Renal cortex interstitium (tissue), 11 donors: ENCODE measurements around the gene ITGB5. TPM values are rescaled to one million over a fixed set of nuclear protein-coding genes. Genes with fewer than 3 reads are reported as not detected.
"Not testable (repeated sequence)": the region's sequence is repeated elsewhere in the genome, so short reads cannot be mapped to it uniquely, and the experiment has no call there.

Experiments
- DNase-seq, 11 donors: peaks; one replicate each; pipeline ENCODE4 v3.0.0-alpha.2; 2013; ENCODE audit warnings: low read depth in 9 of 11, low spot score in 4 of 11; ENCODE audit errors: extremely low read depth in 1 of 11
- polyA plus RNA-seq, 3 donors: library from polyadenylated mRNA; unstranded; fragments of 120-200 nt; gene quantifications; one replicate each; pipeline ENCODE4 v1.2.1, GENCODE V29; 2013; ENCODE audit not compliant: insufficient read length in 3 of 3

ITGB5 gene
- polyA plus RNA-seq, 3 donors, result 85.9 to 104 (median 99.4) TPM

- no peak for DNase-seq
Observed at GRCh38 chr3:124829178-124829818, 57.9 kb downstream of the ITGB5 start.

DNA sequence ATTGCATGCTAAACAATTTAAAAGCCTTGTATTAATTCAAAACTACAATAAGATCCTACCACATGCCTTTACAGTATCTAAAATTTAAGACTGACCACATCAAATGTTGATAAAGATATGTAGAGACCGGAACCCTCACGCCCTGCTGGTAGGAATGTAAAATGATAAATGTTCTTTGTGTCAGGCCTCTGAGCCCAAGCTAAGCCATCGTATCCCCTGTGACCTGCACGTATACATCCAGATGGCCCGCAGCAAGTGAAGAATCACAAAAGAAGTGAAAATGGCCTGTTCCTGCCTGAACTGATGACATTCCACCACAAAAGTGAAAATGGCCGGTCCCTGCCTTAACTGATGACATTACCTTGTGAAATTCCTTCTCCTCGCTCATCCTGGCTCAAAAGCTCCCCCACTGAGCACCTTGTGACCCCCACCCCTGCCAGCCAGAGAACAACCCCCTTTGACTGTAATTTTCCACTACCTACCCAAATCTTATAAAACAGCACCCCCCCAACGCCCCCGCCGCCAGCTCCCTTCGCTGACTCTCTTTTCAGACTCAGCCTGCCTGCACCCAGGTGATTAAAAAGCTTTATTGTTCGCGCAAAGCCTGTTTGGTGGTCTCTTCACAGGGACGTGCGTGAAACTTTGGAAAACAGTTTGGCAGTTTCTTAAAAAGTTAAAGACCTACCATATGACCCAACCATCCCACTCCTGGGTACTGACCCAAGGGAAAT lies 59.5 kb downstream of the ITGB5 start:
- DNase-seq, result not testable (repeated sequence)

DNA sequence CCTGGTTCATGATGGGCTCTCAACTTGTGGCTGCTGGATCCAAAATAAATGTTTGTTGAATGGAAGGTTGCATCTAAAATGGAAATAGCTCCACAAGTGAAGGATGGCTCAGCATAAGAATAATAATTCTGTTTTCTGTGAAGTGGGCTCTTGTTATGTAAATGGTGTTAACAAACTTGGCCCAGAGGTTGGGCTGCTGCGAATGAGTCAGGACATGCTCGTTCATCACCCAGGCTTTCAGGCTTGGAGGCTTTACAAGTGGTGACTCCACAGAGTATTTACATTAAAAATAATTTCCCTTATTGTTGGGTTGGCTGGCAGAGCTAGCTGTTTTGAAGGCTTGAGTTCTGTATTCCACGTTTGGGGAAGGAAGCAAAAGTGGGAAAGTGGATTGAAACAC lies 60.5 kb downstream of the ITGB5 start:
- DNase-seq, result no peak

- DNase-seq, result no peak
Observed at GRCh38 chr3:124824286-124824915, 62.8 kb downstream of the ITGB5 start.

- no peak for DNase-seq
Observed at GRCh38 chr3:124823648-124824047, 63.5 kb downstream of the ITGB5 start.

DNA sequence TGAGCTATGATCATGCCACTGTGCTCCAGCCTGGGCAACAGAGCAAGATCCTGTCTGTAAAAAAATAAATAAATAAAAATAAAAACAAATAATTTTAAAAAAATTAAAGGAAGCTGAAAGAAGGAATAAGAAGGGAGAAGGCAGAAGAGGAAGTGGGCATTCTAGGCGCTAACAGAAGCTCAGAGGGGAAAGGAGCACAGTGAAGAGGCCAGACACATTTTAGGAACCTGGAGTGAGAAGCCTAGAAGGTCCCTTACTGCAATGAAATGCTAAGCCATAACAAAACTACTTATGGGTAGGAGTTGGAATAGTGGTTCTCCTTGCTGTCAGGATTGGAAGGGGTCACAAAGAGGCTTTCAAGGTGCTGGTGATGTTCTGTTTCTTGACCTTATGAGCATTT lies 64.0 kb downstream of the ITGB5 start:
- no peak for DNase-seq

- DNase-seq, result no peak
Observed at GRCh38 chr3:124821356-124821755, 65.8 kb downstream of the ITGB5 start.

DNA sequence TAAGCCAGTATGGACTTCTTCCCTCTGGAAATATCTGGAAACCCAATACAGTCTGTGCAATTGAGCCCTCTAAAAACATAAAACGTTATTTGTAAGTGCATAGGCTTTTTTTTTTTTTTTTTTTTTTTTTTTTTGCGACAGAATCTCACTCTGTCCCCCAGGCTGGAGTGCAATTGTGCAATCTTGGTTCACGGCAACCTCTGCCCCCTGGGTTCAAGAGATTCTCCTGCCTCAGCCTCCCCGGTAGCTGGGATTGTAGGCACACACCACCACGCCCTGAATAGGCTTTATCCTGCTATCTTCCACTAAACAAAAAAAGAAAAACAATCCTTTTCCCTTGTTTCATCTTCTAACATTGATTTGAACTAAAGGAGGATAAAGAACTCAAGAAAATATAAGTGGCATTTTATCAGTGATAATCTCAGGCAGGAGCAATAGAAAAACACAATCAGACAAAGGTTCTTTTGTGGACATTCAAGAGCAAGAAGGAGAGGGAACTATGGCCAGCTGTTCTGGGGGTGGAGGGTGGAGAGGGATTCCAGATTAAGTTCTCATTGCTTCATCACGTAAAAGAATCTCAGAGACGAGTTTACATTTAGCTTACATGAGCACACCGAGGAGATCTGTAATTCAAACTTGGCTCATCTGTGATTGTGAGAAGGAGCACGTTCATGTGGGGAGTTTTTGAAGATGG lies 68.6 kb downstream of the ITGB5 start:
- DNase-seq, result no peak

DNA sequence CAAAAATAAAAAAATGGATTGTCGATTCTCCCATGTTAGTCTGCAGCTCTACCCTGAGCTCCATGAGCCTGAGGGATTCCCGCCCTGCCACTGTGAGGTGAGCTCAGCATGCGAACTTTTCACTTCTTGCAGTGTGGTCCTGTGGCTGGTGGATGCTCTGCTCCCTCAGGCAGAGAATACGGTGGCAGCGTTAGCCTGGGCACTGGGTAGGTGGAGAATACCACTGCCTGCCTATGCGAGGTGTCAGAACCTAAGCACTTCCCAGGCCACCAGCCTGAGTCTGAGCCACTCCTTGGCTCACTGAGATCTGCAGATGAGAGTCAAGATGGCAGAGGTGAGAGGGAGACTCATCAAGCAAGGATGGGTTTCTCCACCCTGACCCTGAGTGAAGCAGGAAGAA lies 70.1 kb downstream of the ITGB5 start:
- DNase-seq, result no peak

DNA sequence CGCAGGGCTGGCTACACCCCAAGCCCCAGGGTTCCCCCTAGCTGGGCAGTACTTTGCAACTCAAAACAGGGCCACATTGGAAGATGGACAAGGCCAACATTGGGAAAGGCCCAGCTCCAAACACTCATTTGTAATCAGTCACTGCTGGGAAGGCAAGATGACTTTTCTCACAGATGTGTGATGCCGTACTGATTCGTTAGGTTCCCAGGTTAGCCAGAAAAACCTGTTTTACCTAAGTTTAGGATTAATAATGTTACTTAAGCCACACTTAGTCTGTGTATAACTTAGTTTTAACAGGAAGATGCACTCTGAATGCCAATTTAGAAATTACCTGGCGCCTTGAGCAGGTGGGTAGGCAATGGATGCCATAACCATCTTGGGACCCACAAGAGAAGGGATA lies 71.0 kb downstream of the ITGB5 start:
- no peak for DNase-seq

DNA sequence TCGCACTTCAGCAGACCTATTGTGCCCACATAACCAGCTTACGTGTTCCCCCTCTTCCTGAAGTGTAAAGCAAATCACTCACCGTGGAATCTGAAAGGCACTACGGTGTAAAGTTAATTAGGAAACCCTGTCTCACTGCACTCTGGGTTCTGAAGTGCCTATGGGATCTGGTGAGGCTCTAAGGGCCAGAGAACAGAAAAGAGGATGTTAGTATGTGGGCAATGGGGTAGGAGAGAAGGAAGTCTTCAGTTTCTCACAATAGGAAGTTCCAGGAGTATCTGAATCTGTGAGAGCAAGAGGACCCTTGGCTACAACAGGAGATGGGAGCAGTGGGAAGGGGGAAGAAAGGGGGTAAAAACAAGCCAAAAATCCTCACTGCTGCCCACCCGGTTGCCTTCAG lies 71.4 kb downstream of the ITGB5 start:
- no peak for DNase-seq

- DNase-seq, result no peak
Observed at GRCh38 chr3:124814620-124815421, 72.3 kb downstream of the ITGB5 start.

DNA sequence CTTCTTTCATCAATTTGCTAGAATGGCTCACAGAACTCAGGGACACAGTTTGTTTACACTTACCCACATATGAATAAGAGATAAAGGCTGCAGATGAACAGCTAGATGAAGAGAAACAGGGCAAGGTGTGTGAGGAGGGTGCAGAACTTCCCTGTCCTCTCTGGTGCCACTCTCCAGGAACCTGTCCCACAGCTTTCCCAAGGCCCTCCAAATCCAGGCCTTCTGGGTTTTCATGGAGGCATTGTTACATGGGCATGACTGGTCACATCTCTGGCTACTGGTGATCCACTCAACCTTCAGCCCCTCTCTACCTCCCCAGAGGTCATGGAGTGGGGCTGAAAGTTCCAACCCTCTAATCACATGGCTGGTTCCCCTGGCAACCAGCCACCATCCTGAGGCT lies 73.6 kb downstream of the ITGB5 start:
- no peak for DNase-seq

GRCh38 chr3:124812291-124813265 lies 74.6 kb downstream of the ITGB5 start:
- DNase-seq, result no peak

DNA sequence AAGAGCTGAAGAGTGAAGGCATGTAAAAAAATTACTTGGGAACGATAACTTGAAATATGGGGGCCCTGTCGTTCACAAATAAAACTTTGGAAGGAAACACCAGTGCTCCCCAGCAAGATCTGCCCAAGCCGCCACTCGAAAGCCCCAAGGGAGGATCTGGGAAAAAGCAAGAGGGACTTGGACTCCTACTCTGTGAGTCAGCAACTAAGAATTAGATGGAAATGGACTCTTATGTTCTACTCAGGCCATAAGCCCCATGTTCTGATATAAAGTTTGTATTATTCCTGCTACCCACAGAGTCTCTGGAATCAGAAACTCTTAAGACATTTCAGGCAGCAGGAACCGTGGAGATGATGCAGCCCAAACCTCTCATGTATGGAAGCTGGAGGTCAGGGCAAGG lies 75.7 kb downstream of the ITGB5 start:
- no peak for DNase-seq

- DNase-seq, result no peak
Observed at GRCh38 chr3:124810970-124811369, 76.2 kb downstream of the ITGB5 start.

GRCh38 chr3:124809039-124809438 lies 78.1 kb downstream of the ITGB5 start:
- no peak for DNase-seq

DNA sequence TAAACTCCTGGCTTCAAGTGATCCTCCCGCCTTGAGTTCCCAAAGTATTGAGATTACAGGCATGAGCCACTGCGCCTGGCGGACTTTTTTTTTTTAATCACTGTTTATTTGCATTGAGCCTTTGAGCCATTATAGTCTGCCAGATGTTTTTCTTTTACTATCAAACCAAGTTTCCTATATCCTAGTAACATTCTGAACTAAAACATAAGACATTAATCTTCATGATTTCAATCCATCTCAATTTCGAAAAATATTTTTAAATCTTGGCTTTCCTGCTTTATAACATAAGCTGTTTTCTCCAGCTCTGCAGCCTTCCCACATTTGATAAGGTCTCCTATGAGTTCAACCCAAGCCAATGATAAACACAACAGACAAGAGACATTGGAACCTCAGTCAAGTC lies 81.5 kb downstream of the ITGB5 start:
- no peak for DNase-seq
